ENCODE results near the gene ATP2A3. TPM values are rescaled to one million over a fixed set of nuclear protein-coding genes. Genes with fewer than 3 reads are reported as not detected.
A peak's percentile ranks its signal among the peaks of the same experiment; 100 is the strongest.

Gene ATP2A3
- total RNA-seq, 1 donor from 2014 or later: 1.5 TPM

GRCh38 chr17:3928406-3928805 is 35.8 kb downstream of the ATP2A3 start:
- no peak for DNase-seq (ENCODE audit: low read depth)
- H3K36me3 ChIP-seq (ENCODE audit: insufficient read depth, low read length): no peaks in the 10 kb centered on the region
- H3K4me1 ChIP-seq (ENCODE audit: insufficient read depth, low read length): peaks cover 2% of the 10 kb centered on the region
- Mint-ChIP-seq H3K4me3 (ENCODE audit: unreplicated experiment) (no peak overlapping the region), H3K36me3 (ENCODE audit: low read depth, unreplicated experiment) (no peaks in the 10 kb centered on the region), H3K4me1 (ENCODE audit: low read depth, unreplicated experiment) (peaks cover 10% of the 10 kb centered on the region), H3K9me3 (ENCODE audit: unreplicated experiment) (no peaks in the 10 kb centered on the region), H3K27ac (ENCODE audit: unreplicated experiment) (no peak overlapping the region), H3K27me3 (ENCODE audit: low read depth, unreplicated experiment) (peaks cover 17% of the 10 kb centered on the region)
- H3K9ac ChIP-seq (ENCODE audit: low read length): no peak overlapping the region
- TF ChIP-seq EZH2 (IDR thresholded peaks at IDR 0.05; ENCODE audit: insufficient read depth, low read length) (no peak), CTCF (IDR thresholded peaks at IDR 0.05; ENCODE audit: insufficient read depth, low read depth, low read length) (no peak)
- H3K9me3 ChIP-seq (ENCODE audit: insufficient read depth, low read depth, low read length): no peaks in the 10 kb centered on the region
- H3K27me3 ChIP-seq (ENCODE audit: insufficient read depth, low read length): peaks cover 3% of the 10 kb centered on the region
- H3K27ac ChIP-seq (ENCODE audit: low read depth, low read length): no peak overlapping the region
- FAIRE-seq: no peak
- H4K20me1 ChIP-seq (ENCODE audit: insufficient read depth, low read length): no peaks in the 10 kb centered on the region
- H3K4me2 ChIP-seq (ENCODE audit: low read length): no peak overlapping the region
- H3K79me2 ChIP-seq (ENCODE audit: insufficient read depth, low read length): no peaks in the 10 kb centered on the region
- no peak overlapping the region for H3K4me3 ChIP-seq (ENCODE audit: insufficient read depth, low read depth, low read length)
- no peak overlapping the region for H2AFZ ChIP-seq (ENCODE audit: low read depth, low read length)

DNA sequence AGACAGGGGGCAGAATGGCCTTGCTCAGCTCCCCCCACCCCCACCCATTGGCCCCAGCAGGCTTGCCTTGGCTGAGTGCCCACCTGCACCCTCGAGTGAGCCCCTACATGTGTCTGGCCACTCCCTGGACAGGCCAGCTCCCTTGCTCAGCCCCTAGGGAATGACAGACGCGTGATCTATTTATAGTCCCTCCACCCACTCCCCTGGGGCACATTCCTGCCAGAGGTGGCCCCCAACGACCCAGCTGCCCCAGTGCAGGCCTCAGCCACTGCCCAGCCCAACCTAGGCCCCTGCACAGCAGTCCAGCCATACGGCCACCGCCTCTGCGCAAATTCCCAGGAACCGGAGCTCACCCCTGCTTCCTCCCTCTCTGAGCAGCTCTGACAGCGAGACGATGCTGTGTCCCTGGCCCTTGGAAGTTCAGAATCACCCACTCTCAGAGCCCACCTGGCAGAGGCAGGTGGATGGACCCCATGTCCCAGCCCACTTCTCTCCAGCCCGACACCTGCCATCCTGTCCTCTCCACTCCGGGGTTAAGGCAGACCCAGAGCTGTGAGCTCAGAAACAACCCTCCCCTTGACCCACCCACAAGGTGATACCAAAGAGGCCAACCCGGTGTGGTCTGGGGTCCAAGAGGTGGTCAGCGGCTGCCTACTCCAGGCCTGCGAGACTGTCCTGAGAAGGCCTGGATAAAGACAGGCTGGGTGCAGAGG is 36.5 kb downstream of the ATP2A3 start:
- no peak for TF ChIP-seq CTCF (IDR thresholded peaks at IDR 0.05; ENCODE audit: insufficient read depth, low read depth, low read length)
- no peak for TF ChIP-seq EZH2 (IDR thresholded peaks at IDR 0.05; ENCODE audit: insufficient read depth, low read length)
- Mint-ChIP-seq H3K36me3 (ENCODE audit: low read depth, unreplicated experiment) (no peaks in the 10 kb centered on the region), H3K27me3 (ENCODE audit: low read depth, unreplicated experiment) (peaks cover 18% of the 10 kb centered on the region), H3K4me1 (ENCODE audit: low read depth, unreplicated experiment) (peaks cover 10% of the 10 kb centered on the region), H3K27ac (ENCODE audit: unreplicated experiment) (peak overlapping the region; percentile 12), H3K4me3 (ENCODE audit: unreplicated experiment) (no peak overlapping the region), H3K9me3 (ENCODE audit: unreplicated experiment) (no peaks in the 10 kb centered on the region)
- Histone ChIP-seq H3K9me3 (ENCODE audit: insufficient read depth, low read depth, low read length) (no peaks in the 10 kb centered on the region), H2AFZ (ENCODE audit: low read depth, low read length) (no peak overlapping the region), H3K79me2 (ENCODE audit: insufficient read depth, low read length) (no peaks in the 10 kb centered on the region), H3K4me1 (ENCODE audit: insufficient read depth, low read length) (peaks cover 2% of the 10 kb centered on the region), H3K27me3 (ENCODE audit: insufficient read depth, low read length) (peaks cover 3% of the 10 kb centered on the region), H3K4me3 (ENCODE audit: insufficient read depth, low read depth, low read length) (no peak overlapping the region), H4K20me1 (ENCODE audit: insufficient read depth, low read length) (no peaks in the 10 kb centered on the region), H3K9ac (ENCODE audit: low read length) (no peak overlapping the region), H3K36me3 (ENCODE audit: insufficient read depth, low read length) (no peaks in the 10 kb centered on the region), H3K27ac (ENCODE audit: low read depth, low read length) (no peak overlapping the region), H3K4me2 (ENCODE audit: low read length) (no peak overlapping the region)
- no peak for DNase-seq (ENCODE audit: low read depth)
- no peak for FAIRE-seq

Data from astrocyte (in vitro differentiated cells and primary cell).